B cell (primary cell): Measurements from ENCODE around the gene JPT1. TPM values are rescaled to one million over a fixed set of nuclear protein-coding genes. Genes with fewer than 3 reads are reported as not detected.

Source experiments
- ATAC-seq: fragments of 200-7000 bp; cut with Tn5 transposase; one replicate; pipeline ENCODE4 v1.10.0; 2021; ENCODE audit warnings: low read depth, mild to moderate bottlenecking, moderate number of reproducible peaks, moderate library complexity
- CTCF ChIA-PET: fragments of 350-600 bp; sonication (Branson Sonifier 250); formaldehyde crosslinking; loops from one replicate; lab custom pipeline; 2021; ENCODE audit warnings: antibody characterized with exemption, inconsistent platforms; lab: Charles Lee
- POLR2A ChIA-PET: fragments of 350-600 bp; sonication (Branson Sonifier 250); formaldehyde crosslinking; loops from one replicate; lab custom pipeline; 2021; ENCODE audit warnings: antibody characterized with exemption; lab: Charles Lee
- DNase-seq: peaks from one replicate; pipeline ENCODE4 v3.0.0; 2013
- H2AFZ ChIP-seq: 2 replicates; pipeline ENCODE4 v1.6.1; 2012; ENCODE audit warnings: mild to moderate bottlenecking, low read depth, low read length; ENCODE audit not compliant: insufficient read depth, poor library complexity, severe bottlenecking
- H3K27ac ChIP-seq, 2 donors: 1 replicate in 1 of 2; 2 replicates in 1 of 2; pipeline ENCODE4 v1.5.1; 2012 to 2013; ENCODE audit warnings: low read length in 2 of 2, mild to moderate bottlenecking in 2 of 2, moderate library complexity in 1 of 2
- H3K27me3 ChIP-seq, 4 experiments: fragments of 200-600 bp in 1 of 4; sonication (generic) in 1 of 4; replicated peaks in 1 of 4; 1 replicate in 2 of 4; 2 replicates in 2 of 4; pipeline versions ENCODE4 v1.6.1 to v1.7.0; 2013 to 2016; ENCODE audit warnings: low read length in 3 of 4, mild to moderate bottlenecking in 2 of 4, mixed read lengths in 1 of 4, moderate library complexity in 1 of 4; ENCODE audit not compliant: insufficient read depth in 4 of 4, control insufficient read depth in 3 of 4; ENCODE audit errors: control extremely low read depth in 1 of 4
- H3K36me3 ChIP-seq, 2 experiments: replicated peaks in 1 of 2; 1 replicate in 1 of 2; 2 replicates in 1 of 2; pipeline versions ENCODE4 v1.6.1 to v1.7.1; 2013; ENCODE audit warnings: low read length in 1 of 2; ENCODE audit not compliant: insufficient read depth in 2 of 2, control insufficient read depth in 1 of 2; ENCODE audit errors: control extremely low read depth in 1 of 2, extremely low read depth in 1 of 2
- H3K4me1 ChIP-seq, 2 donors: fragments of 200-600 bp in 1 of 2; sonication (generic) in 1 of 2; 1 replicate in 1 of 2; 2 replicates in 1 of 2; pipeline versions ENCODE4 v1.5.1 to v1.6.1; 2013 to 2017; ENCODE audit warnings: low read length in 2 of 2; ENCODE audit not compliant: control insufficient read depth in 2 of 2, insufficient read depth in 2 of 2
- H3K4me2 ChIP-seq: replicated peaks from 2 replicates; pipeline ENCODE3; 2012; ENCODE audit warnings: mild to moderate bottlenecking, low read depth, low read length; ENCODE audit not compliant: poor library complexity, severe bottlenecking
- H3K4me3 ChIP-seq, 5 experiments: fragments of 200-600 bp in 1 of 5; sonication (generic) in 1 of 5; 1 replicate in 3 of 5; 2 replicates in 2 of 5; pipeline versions ENCODE4 v1.5.1 to v1.7.0; 2011 to 2016; ENCODE audit warnings: low read length in 4 of 5, mild to moderate bottlenecking in 4 of 5, low read depth in 2 of 5, control low read depth in 1 of 5, moderate library complexity in 1 of 5; ENCODE audit not compliant: insufficient read depth in 1 of 5; ENCODE audit errors: control extremely low read depth in 1 of 5, extremely low read depth in 1 of 5
- H3K79me2 ChIP-seq: fragments of 200-600 bp; sonication (generic); one replicate; pipeline ENCODE4 v1.6.0; 2016; ENCODE audit warnings: low read length; ENCODE audit not compliant: control insufficient read depth, insufficient read depth
- H3K9ac ChIP-seq: fragments of 200-600 bp; sonication (generic); 2 replicates; pipeline ENCODE4 v1.6.1; 2017; ENCODE audit warnings: mild to moderate bottlenecking, low read length, moderate library complexity
- H3K9me3 ChIP-seq, 3 donors: one replicate each; pipeline versions ENCODE4 v1.6.1 to v1.7.1; 2013; ENCODE audit warnings: low read length in 2 of 3; ENCODE audit not compliant: control insufficient read depth in 2 of 3, insufficient read depth in 1 of 3; ENCODE audit errors: control extremely low read depth in 1 of 3
- H4K20me1 ChIP-seq: 2 replicates; pipeline ENCODE4 v1.6.0; 2012; ENCODE audit warnings: mild to moderate bottlenecking, low read length; ENCODE audit not compliant: insufficient read depth, control insufficient read depth, poor library complexity, severe bottlenecking
- H3K27ac Mint-ChIP-seq: one replicate; pipeline ENCODE4 v1.8.0; 2021; ENCODE audit warnings: mixed read lengths
- H3K27me3 Mint-ChIP-seq: one replicate; pipeline ENCODE4 v1.8.0; 2021; ENCODE audit warnings: mixed read lengths
- H3K4me1 Mint-ChIP-seq: one replicate; pipeline ENCODE4 v1.8.0; 2021; ENCODE audit warnings: mixed read lengths
- H3K4me3 Mint-ChIP-seq: one replicate; pipeline ENCODE4 v1.8.0; 2021; ENCODE audit warnings: mixed read lengths
- H3K9me3 Mint-ChIP-seq: one replicate; pipeline ENCODE4 v1.8.0; 2022; ENCODE audit warnings: mixed read lengths; ENCODE audit not compliant: insufficient read depth
- CTCF ChIP-seq: fragments of 200-600 bp; IDR thresholded peaks from one replicate; pipeline ENCODE4 v1.8.0; 2022; ENCODE audit warnings: antibody characterized with exemption, mild to moderate bottlenecking
- EZH2 ChIP-seq: IDR thresholded peaks from 2 replicates; pipeline ENCODE4 v1.6.1; 2012; ENCODE audit warnings: borderline replicate concordance, low read depth, mild to moderate bottlenecking, moderate library complexity, low read length; ENCODE audit not compliant: insufficient read depth, poor library complexity, severe bottlenecking
- WGBS: methylation state at CpG from one replicate; pipeline ENCODE4 v1.1.5; 2013; ENCODE audit warnings: missing lambda C conversion rate; ENCODE audit not compliant: insufficient coverage; 5-methylcytosine and 5-hydroxymethylcytosine counted together
- intact Hi-C: fragments of 100-400 bp; cut with micrococcal nuclease; formaldehyde crosslinking; loops from one replicate; pipeline ENCODE4 v1.10.0; 2022
- polyA plus RNA-seq: library from polyadenylated mRNA; depleted of rRNA; stranded (reverse); fragments of >200 nt; gene quantifications from 2 replicates; pipeline ENCODE4 v1.2.3, GENCODE V29; 2012
- total RNA-seq, 2 donors: library from RNA; stranded (reverse); fragments of 120-200 nt in 1 of 2; gene quantifications; 1 replicate in 1 of 2; 2 replicates in 1 of 2; pipeline versions ENCODE4 v1.2.3 to v1.2.4, GENCODE V29; 2013 to 2022

The JPT1 gene
- total and polyA plus RNA-seq, 2 donors (not counting 1 experiment from before 2014, with no cell fraction given) = 34.8 to 37.6 TPM

- CTCF ChIA-PET = no interaction called here
Observed at GRCh38 chr17:75194879-75195278, 40.6 kb upstream of the JPT1 start.

GRCh38 chr17:75191584-75191983 lies 37.3 kb upstream of the JPT1 start:
- intact Hi-C loops = no loop called here
- TF ChIP-seq CTCF (no peak), EZH2 (no peak)
- H3K4me1 ChIP-seq = no peaks in the 10 kb centered on the region
- H3K4me3 ChIP-seq = no peak overlapping the region
- H4K20me1 ChIP-seq = no peaks in the 10 kb centered on the region
- no peak overlapping the region for H3K9ac ChIP-seq
- H3K9me3 ChIP-seq = no peaks in the 10 kb centered on the region
- Mint-ChIP-seq H3K9me3 (no peaks in the 10 kb centered on the region), H3K4me3 (no peak overlapping the region), H3K27ac (no peak overlapping the region), H3K27me3 (no peaks in the 10 kb centered on the region), H3K4me1 (no peaks in the 10 kb centered on the region)
- 95% methylated on average over 3 of the region's 4 CpGs for WGBS
- no peaks in the 10 kb centered on the region for H3K27me3 ChIP-seq
- H2AFZ ChIP-seq = no peak overlapping the region
- H3K36me3 ChIP-seq = no peaks in the 10 kb centered on the region
- no peaks in the 10 kb centered on the region for H3K79me2 ChIP-seq
- POLR2A ChIA-PET = interaction anchor here (0.7 kb wide), 1 partner anchor 89 kb away, joined by 5 read pairs; no protein-coding TSS in a partner anchor
- no peak for ATAC-seq
- CTCF ChIA-PET = interaction anchor here (1.2 to 2.5 kb wide), 3 partner anchors 10 to 77 kb away, joined by 4 to 13 read pairs (median 11); no protein-coding TSS in a partner anchor
- H3K27ac ChIP-seq = no peak overlapping the region
- H3K4me2 ChIP-seq = no peak overlapping the region
- no peak for DNase-seq

More at GRCh38 chr17:75194879-75195278, 40.6 kb upstream of the JPT1 start:
- Mint-ChIP-seq H3K27me3 (no peaks in the 10 kb centered on the region), H3K27ac (no peak overlapping the region), H3K4me3 (no peak overlapping the region), H3K9me3 (no peaks in the 10 kb centered on the region), H3K4me1 (no peaks in the 10 kb centered on the region)
- no peak overlapping the region for H2AFZ ChIP-seq
- H3K36me3 ChIP-seq = no peaks in the 10 kb centered on the region
- POLR2A ChIA-PET = no interaction called here
- H3K79me2 ChIP-seq = no peaks in the 10 kb centered on the region
- 88% methylated on average over 4 of the region's 5 CpGs for WGBS
- TF ChIP-seq CTCF = no peak
- no peaks in the 10 kb centered on the region for H3K27me3 ChIP-seq
- DNase-seq = no peak
- no peaks in the 10 kb centered on the region for H3K9me3 ChIP-seq
- H4K20me1 ChIP-seq = no peaks in the 10 kb centered on the region
- no peak for ATAC-seq
- no peak overlapping the region for H3K9ac ChIP-seq
- no peak overlapping the region for H3K4me2 ChIP-seq
- H3K4me1 ChIP-seq = no peaks in the 10 kb centered on the region
- no peak overlapping the region for H3K27ac ChIP-seq
- intact Hi-C loops = no loop called here
- H3K4me3 ChIP-seq = no peak overlapping the region
